ENCODE data around the gene NKD2. TPM values are rescaled to one million over a fixed set of nuclear protein-coding genes. Genes with fewer than 3 reads are reported as not detected.

The NKD2 gene
- total and polyA plus RNA-seq, 12 donors: 0.22 to 32.8 (median 10.8) TPM

DNA sequence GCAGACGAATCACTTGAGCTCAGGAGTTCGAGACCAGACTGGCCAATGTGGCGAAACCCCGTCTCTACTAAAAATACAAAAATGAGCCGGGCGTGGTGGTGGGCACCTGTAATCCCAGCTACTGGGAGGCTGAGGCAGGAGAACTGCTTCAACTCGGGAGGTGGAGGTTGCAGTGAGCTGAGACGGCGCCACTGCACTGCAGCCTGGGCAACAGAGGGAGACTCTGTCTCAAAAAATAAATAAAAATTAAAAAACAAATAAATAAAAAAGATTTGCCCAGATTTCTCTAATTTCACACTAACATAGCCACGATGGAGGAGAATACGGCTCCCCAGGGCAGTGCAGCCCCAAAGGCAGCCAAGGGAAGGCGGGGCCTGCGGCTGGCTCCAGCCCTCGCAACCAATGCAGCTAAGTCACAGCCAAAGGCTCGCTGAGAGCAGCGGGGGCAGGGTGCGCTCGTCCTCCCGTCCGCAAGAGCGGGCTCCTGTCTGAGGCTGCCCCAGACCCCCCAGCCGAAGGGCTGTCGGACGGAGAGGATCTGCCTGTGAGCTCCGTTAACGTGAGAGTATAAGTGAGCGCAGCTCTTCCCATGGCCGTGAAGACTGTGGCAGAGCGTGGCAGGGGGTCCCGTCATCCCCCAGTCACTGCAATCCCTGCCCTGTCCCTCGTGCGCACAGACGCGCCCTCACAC is 59.7 kb downstream of the NKD2 start:
- no peaks in the 10 kb centered on the region for H3K27me3 ChIP-seq
- no peak overlapping the region for H3K4me3 ChIP-seq
- no peaks in the 10 kb centered on the region for H3K9me3 ChIP-seq (replicated peaks in 1 of 3)
- WGBS, 4 donors: 86 to 93% (median 89%) methylated on average over 17 to 34 of the region's 34 CpGs
- intact Hi-C loops (cut with DNase I): no loop called here
- peaks cover 0 to 13% of the 10 kb centered on the region in 2 donors for H3K36me3 ChIP-seq (replicated peaks in 1 of 2)
- no peak for DNase-seq
- no peak overlapping the region for H3K27ac ChIP-seq
- TF ChIP-seq, protein P1, sequence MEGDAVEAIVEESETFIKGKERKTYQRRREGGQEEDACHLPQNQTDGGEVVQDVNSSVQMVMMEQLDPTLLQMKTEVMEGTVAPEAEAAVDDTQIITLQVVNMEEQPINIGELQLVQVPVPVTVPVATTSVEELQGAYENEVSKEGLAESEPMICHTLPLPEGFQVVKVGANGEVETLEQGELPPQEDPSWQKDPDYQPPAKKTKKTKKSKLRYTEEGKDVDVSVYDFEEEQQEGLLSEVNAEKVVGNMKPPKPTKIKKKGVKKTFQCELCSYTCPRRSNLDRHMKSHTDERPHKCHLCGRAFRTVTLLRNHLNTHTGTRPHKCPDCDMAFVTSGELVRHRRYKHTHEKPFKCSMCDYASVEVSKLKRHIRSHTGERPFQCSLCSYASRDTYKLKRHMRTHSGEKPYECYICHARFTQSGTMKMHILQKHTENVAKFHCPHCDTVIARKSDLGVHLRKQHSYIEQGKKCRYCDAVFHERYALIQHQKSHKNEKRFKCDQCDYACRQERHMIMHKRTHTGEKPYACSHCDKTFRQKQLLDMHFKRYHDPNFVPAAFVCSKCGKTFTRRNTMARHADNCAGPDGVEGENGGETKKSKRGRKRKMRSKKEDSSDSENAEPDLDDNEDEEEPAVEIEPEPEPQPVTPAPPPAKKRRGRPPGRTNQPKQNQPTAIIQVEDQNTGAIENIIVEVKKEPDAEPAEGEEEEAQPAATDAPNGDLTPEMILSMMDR (IDR thresholded peaks at IDR 0.05): no peak
- no peak for TF ChIP-seq POLR2A (IDR thresholded peaks at IDR 0.05)
- H3K4me1 ChIP-seq (replicated peaks in 1 of 2): no peaks in the 10 kb centered on the region

DNA sequence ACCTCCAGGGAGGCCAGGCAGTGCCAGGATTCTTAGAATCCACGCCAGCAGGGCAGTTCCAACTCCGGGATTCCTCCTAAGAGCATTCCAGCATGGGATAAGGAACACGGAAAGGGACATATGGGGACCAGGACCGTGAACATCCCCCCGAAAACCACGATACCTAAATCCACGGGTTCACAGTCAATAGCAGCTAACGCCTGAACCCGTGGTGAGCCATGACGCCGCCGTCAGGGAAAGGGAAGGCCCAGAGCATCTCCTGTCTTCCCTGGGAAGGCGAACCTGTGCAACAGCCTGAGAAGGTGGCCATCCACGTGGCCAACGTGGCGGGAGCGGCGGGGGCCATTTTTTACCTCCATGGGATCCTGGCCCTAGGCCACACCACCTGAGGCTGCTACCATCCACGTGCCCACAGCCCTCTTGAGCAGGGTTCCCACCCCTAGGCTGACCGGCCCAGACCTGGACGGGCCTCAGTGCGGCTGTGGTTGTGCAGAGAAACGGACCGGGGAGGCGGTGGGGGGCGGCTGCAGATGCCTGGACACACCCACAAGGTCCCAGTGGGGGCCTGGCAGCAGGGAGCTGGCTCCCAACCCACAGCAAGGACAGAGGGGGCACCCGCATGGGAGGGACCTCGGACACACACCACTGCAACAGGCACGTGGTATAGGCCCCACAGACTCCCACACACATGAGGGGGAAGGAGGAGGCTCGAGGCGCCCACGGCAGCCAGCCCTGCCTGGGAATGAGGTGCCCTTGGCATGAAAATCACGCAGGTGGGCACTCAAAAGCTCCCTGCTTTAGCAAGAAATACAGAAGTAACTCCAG is 60.5 kb downstream of the NKD2 start:
- H3K4me1 ChIP-seq (replicated peaks in 1 of 2): no peaks in the 10 kb centered on the region
- intact Hi-C loops (cut with DNase I): no loop called here
- no peak overlapping the region for H3K4me3 ChIP-seq
- H3K27me3 ChIP-seq: no peaks in the 10 kb centered on the region
- no peak for TF ChIP-seq POLR2A (IDR thresholded peaks at IDR 0.05)
- TF ChIP-seq, protein P1 (IDR thresholded peaks at IDR 0.05): no peak
- H3K9me3 ChIP-seq (replicated peaks in 1 of 3): no peaks in the 10 kb centered on the region
- peaks cover 0 to 17% of the 10 kb centered on the region in 2 donors for H3K36me3 ChIP-seq (replicated peaks in 1 of 2)
- WGBS, 4 donors: 94 to 96% (median 95%) methylated on average over 15 to 33 of the region's 33 CpGs
- no peak overlapping the region for H3K27ac ChIP-seq
- DNase-seq: no peak

DNA sequence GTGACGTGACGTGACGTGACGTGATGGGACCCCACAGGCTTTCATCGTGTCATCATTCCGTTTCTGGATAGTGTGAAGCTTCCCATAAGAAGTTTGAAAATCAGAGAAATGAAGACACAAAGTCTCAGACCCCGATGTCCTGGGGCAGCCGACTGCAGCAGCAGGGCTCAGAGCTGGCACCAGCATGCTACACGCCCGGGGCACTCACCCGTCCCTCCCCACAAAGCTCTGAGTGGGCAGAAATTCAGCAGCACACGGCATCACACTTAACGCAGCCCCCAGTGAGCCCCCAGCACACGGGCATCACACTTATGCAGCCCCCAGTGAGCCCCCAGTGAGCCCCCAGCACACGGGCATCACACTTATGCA is 61.1 kb downstream of the NKD2 start:
- Histone ChIP-seq H3K4me1 (replicated peaks in 1 of 2) (no peaks in the 10 kb centered on the region), H3K27ac (no peak overlapping the region), H3K9me3 (replicated peaks in 1 of 3) (no peaks in the 10 kb centered on the region), H3K27me3 (no peaks in the 10 kb centered on the region), H3K4me3 (no peak overlapping the region), H3K36me3 (replicated peaks in 1 of 2) (peaks cover 0 to 20% of the 10 kb centered on the region in 2 donors)
- no peak for TF ChIP-seq POLR2A (IDR thresholded peaks at IDR 0.05)
- TF ChIP-seq, protein P1 (IDR thresholded peaks at IDR 0.05): no peak
- 91 to 95% (median 93%) methylated on average over 13 to 14 of the region's 15 CpGs for WGBS, 4 donors
- intact Hi-C loops (cut with DNase I): no loop called here
- DNase-seq: no peak

DNA sequence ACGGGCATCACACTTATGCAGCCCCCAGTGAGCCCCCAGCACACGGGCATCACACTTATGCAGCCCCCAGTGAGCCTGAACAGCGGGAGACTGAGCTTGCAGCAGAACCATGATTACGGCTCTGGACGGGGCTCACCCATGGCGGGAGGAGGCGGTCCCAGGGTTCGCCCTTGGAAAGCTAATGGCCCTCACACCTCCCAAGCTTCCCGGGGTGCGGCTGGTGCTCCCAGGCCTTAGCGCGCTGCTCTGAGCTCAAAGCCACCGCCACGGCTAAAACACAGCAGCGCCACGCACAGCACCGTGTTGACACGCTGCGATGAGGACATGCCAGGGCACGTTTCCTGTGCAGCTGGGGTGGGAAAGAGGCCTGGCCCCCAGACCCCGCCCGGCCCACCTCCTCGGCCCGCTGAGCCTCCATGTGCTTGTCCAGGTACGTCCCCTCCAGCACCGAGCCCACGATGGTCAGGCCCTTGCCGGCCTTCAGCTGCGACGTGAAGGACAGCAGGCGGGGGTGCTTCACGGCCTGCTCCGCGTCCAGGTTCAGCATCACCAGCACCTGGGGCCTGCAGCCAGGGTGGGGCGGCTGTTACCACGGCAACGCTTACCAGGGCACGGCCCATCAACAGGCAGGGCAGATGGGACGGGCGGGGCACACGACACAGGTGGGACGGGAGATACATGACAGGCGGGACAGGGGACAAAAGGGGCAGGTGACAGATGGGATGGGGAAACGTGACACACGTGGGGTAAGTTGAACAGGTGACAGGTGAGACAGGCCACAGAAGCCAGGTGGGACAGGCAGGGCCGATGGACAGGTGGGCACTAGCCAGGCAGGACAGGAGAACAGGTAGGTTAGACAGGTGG is 64.9 kb downstream of the NKD2 start:
- no peaks in the 10 kb centered on the region for H3K9me3 ChIP-seq (replicated peaks in 1 of 3)
- H3K36me3 ChIP-seq (replicated peaks in 1 of 2): peaks cover 0 to 46% of the 10 kb centered on the region in 2 donors
- TF ChIP-seq POLR2A (IDR thresholded peaks at IDR 0.05): no peak
- TF ChIP-seq, protein P1 (IDR thresholded peaks at IDR 0.05): no peak
- no peak overlapping the region for H3K4me3 ChIP-seq
- intact Hi-C loops (cut with DNase I): no loop called here
- 90 to 94% (median 91%) methylated on average over 21 to 46 of the region's 46 CpGs for WGBS, 4 donors
- H3K27ac ChIP-seq: no peak overlapping the region
- H3K4me1 ChIP-seq (replicated peaks in 1 of 2): no peaks in the 10 kb centered on the region
- no peaks in the 10 kb centered on the region for H3K27me3 ChIP-seq
- DNase-seq: no peak

Data from adrenal gland (tissue), 12 donors.